HG03575 (cell line): ENCODE results near the gene ABHD6.
"Not testable (repeated sequence)": the region's sequence is repeated elsewhere in the genome, so short reads cannot be mapped to it uniquely, and the experiment has no call there.

ENCODE experiments used
- ATAC-seq: cut with Tn5 transposase; IDR thresholded peaks from one replicate; pipeline ENCODE4 v1.9.1; 2021; ENCODE audit not compliant: unreplicated experiment, insufficient number of reproducible peaks, low FRiP score; ENCODE audit errors: extremely low read depth

Gene ABHD6

DNA sequence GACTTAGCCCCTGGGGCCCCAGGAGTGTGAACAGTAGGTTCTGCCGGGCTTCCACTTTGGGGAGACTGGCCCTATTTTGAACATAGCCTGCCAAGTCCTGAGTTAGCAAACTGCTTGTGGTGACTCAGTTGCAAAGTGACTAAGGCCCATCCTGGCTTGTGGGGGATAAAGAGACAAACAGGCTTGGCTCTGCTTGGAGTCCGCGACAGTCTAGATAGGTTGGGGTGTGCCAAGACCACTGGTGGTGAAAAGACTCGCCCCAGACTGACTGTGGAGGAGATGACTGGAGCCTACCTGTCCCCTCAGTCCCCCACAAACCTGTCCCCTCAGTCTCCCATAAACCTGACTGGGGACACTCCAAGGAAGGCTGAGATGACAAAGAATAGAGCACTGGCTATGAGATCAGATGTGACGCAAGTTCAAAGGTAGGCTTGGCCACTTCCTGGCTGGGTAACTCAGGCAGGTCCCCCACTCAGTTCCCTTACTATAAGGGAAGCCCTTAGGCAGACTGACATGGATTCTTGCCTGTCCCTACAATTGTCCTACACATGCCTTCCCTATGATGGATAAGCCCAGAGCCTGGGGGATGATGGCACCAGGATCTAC lies 31.1 kb upstream of the ABHD6 start:
- no peak for ATAC-seq

DNA sequence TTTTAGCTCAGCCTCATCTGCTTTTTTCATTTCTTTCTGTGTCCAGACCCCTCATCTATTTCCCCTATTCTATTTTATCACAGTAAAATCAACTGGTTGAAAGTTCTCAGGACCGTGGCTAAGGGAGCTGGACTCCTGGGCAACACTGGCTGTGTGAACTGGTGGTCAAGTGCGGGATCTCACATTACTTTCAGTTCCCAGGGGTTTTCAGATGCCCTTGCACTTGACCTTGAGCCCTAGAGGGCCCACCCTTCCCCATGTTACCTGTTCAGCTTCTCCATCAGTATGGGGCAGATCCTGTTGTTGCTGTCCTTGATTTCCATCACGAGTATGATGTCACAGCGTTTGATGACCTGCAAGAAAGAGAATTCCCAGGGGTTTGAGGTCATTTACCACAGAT lies 29.6 kb upstream of the ABHD6 start:
- no peak for ATAC-seq

DNA sequence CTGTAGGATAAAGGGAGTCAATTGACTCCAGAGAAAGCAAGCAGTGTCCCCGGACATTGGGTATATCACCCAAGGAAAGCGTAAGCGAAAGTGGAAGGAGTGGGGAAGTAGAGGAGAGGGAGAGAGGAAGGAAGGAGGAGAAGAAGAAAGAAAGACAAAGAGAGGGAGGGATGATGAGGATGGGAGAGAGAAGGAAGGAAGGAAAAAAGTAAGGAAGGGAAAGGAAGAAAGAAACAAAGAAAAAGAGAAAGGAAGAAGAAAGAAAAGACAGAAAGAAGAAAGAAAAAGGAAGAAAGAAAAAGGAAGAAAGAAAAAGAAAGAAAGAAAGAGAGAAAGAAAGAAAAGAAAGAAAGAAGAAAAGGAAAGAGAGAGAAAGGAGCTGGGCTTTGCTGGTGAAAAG lies 27.7 kb upstream of the ABHD6 start:
- ATAC-seq, result no peak

DNA sequence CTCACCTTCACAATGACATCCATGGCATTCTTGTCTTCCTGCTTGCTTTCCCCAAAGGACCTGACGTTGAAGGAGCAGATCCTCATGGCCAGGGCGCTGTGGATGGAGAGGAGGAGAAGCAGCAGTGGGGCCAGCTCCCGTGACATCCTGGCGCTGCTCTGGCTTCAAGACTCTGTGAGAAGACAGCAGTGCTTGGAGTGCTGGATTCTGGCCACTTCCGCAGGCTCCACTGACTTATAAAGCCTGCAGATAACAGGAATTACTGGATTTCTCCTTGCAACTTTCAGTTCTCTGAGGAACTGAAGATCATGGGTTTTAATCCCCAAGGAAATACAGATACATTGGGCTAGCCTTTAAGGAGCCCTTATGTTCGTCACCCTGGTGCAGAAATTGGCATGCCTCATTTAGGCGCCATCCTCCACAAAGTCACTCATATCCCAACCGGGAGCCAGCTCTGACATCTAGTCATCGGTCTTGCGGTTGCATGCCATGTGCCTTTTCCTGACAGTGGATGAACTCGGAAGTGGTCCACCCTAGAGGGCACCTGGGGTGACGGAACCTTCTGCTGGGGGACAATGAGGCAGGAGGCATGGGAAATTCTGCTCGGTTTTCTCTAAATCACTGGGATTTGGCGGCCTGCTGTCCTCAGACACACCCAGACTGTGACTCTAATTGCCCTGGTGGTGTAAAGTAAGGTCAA lies 26.7 kb upstream of the ABHD6 start, which contains the start of gene DNASE1L3:
TSS of gene DNASE1L3 (minus strand) at position 212 of the 700 bp plus-strand sequence. CDS start at position 146, 66 bp downstream.
- ATAC-seq, result no peak

DNA sequence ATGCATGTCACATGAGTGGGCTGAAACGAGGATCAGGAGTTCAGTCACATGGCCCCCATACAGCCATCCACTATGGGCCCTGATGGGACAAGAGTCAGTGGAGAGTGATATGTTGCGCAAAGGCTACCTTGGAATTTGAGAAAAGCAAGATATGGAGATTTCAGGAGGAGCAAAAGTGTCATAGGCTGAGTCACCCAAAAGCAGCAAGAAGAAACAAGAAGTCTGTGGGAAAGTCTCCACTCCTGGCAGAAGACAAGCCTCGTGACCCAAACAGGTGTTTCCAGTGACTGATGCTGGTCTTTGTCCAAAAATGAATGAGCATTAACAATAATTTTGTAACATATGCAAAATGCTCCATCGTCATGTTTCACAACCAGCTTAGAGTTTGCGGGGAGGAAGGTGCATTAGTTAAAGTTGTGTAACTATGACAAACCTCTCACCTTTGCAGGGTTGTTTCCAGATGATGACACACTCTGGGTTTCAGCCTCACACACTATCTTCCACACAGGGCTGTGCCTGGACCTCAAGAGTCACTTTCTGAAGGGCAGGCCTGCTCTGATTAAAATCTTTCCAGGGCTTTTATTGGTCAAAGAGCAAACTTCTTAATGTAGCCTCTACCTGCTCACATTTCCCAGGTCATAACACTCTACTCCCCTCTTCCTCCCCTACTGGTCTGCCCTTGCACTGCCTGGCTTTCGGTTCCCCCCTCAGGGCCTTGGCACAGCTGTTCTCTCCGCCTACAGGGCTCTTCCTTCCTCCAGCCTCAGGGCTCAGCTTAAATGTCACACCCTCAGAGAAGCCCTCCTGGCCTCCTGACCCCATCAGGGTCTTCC lies 22.9 kb upstream of the ABHD6 start:
- ATAC-seq, result peak; percentile 59

DNA sequence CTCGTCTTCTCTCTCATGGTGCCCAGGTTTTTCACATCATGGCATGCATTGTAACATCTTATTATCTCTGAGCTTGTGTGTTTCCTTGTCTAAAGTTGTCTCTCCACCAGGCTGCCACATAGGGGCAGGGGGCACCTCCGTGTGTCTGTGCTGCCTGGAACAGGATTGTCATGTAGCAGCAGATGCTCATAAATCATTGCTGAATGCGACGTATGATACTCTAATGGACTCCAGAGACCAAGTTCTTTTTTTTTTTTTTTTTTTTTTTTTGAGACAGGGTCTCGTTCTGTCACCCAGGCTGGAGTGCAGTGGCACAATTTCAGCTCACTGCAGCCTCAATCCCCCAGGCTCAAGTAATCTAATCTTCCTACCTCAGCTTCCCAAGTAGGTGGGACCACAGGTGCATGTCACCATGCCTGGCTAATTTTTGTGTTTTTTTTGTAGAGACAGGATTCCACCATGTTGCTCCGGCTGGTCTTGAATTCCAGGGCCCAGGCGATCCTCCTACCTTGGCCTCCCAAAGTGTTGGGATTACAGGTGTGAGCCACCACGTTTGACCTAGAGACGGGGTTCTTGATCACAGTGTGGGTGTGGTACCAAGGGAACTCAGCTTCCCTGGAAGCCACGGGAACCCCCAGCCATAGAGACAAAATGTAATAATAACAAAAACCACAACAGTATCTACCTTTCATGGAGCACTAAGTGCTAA lies 22.1 kb upstream of the ABHD6 start:
- ATAC-seq, result no peak

DNA sequence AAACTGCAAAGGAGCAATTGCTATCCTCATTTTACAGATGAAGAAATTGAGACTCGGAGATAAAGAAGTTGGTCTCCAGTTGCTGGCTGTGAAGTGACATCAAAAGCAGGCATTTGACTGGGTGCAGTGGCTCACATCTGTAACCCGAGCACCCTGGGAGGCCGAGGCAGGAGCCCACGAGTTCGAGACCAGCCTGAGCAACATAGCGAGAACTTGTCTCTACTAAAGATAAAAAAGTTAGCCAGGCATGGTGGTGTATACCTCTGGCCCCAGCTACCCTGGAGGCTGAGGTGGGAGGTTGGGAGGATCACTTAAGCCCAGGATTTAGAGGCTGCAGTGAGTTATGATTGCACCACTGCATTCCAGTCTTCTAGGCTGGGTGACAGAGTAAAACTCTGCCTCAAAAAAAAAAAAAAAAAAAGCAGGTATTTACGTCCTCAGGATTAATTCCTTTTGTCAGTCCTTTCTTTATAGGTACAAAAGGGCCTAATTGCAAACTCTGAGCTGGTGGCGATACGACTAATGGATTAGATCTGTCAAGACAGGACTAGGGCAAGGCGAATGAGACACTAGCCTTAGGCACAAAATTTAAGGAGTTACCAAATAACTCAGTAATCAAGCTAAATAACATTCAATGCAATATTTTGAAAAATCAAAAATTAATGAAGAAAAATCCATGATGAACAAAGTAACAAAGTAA lies 20.9 kb upstream of the ABHD6 start:
- no peak for ATAC-seq

DNA sequence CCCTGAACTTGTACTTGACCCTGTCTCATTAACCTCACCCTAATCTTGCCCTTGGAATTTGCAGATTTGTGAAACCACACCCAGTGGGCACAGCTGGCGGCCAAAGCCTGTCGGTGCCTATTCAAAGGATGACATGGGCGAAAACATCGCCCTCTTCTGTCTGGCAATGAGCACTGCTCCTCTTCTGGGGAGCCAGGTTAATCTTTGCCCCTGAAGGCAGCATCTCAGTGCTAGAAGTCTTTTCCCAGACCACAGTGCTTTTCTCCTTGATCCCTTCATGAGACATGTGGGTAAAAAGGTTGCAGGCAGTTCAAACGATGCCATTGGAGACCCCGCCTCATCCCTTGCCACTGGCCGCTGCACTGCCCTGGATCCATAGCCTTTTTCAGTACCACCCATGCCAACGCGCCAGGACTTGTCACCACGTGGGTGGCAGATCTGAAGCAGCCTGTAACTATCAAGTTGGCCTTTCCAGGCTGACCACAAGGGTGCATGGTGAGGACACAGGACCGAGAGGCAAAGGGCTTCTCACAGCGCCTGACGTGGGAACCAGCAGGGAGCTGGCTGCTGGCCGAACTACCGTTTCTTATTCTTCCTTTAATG lies 20.3 kb upstream of the ABHD6 start:
- no peak for ATAC-seq

DNA sequence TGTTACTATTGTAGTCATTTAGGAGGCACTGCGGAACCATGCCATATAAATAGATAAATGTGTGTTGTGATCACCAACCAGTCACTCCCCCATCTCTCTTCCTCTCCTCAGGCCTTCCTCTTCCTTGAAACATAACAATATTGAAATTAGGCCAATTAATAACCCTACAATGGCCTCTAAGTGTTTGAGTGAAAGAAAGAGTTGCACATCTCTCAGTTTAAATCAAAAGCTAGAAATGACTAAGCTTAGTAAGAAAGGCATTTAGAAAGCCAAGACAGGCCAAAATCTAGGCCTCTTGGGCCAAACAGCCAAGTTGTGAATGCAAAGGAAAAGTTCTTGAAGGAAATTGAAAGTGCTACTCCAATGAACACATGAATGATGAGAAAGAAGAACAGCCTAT lies 18.7 kb upstream of the ABHD6 start:
- ATAC-seq, result no peak

DNA sequence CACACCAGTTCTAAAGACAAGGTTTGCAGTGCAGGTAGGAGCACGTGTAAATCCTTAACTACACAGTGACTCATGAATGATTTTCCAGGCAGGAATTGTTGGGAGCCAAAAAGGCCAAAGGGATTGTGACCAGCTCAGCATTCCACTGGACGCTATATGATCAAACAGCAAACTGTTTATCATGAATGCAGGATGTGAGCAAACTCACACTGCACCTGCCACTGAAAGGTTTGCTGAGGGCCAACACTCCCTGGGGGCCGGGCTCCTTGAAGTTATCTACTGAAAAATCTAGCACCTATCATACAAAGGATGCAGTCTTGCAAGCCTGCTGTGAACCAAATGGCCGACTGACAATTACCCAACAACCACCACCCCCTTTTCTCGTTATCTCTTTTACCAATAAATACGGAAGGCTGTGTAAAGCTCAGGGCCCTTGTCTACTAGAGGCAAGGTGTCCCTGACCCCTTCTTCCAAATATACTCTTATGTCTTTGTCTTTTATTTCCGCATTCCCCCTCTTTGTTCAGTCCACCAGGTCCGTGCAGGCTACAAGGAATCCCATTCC lies 15.3 kb upstream of the ABHD6 start:
- no peak for ATAC-seq

DNA sequence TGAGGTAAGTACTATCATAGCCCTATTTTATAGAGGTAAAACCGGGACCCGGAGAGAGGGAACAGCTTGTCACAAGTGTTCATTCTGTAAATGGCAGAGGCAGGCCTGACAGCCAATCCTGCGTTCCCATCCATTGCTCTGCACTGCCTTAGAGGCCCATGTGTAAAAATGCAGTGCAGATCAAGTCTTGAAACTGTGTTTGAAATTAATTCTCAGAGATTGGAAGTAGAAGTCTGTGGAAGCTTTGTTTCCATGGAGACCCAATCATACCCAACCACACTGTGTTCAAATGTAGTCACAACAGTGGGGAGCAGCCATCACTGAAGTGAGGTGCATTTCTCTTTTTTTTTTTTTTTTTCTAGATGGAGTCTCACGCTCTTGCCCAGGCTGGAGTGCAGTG lies 13.7 kb upstream of the ABHD6 start:
- no peak for ATAC-seq

DNA sequence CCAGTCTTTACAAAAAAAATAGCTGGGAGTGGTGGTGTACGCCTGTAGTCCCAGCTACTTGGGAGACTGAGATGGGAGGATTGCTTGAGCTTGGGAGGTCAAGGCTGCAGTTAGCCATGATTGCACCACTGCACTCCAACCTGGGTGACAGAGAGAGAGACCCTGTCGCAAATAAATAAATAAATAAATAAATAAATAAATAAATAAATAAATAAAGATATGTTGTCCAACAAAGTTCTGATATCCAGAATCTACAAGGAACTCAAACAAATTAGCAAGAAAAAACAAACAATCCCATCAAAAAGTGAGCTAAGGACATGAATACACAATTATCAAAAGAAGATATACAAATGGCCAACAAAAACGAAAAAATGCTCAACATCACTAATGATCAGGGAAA lies 9.7 kb upstream of the ABHD6 start:
- not testable (repeated sequence) for ATAC-seq

DNA sequence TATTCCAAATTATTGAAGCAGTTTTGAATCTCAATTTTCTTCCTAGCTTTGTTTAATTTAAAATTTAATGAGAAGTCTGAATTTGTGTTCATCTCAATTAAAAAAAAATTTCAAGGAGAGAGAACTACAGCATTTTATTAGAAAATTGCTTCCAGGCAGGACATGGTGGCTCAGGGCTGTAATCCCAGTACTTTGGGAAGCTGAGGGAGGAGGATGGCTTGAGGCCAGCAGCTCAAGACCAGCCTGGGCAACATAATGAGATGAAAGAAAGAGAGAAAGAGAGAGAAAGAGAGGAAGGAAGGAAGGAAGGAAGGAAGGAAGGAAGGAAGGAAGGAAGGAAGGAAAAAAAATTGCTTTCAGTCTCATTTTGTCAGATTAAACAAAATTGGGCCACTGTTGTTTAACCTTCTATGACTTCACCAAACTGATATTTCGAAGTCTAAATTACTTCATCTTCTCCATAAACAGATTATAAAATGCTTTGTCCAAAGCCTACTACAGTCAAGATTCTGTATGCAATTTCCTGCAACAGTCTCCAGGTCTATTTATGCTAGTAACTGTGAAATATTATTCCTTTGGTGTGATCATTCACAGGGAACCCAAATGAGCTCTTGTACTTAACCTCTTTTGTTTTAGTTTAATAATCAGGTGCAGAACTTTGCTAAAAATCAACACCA lies 6.6 kb upstream of the ABHD6 start:
- no peak for ATAC-seq

DNA sequence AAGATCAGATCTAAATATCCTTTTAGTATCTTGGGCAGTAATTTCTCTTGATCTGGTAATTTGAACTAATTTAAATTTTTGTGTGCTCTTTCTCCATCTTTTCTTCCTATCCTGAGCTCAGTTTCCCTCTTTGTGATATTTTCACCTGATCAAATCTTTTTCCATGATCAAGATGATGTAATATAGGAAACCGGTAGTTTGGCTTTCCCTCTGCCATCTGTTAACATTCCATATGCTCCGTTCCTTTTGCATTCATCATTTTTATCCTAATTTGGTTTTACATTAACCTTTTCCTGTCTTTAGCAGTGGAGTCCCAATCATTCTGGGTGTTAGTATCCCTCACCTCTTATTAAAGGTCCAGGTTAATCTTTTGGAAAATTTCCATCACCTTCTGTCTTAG lies 5.9 kb upstream of the ABHD6 start:
- ATAC-seq, result no peak

DNA sequence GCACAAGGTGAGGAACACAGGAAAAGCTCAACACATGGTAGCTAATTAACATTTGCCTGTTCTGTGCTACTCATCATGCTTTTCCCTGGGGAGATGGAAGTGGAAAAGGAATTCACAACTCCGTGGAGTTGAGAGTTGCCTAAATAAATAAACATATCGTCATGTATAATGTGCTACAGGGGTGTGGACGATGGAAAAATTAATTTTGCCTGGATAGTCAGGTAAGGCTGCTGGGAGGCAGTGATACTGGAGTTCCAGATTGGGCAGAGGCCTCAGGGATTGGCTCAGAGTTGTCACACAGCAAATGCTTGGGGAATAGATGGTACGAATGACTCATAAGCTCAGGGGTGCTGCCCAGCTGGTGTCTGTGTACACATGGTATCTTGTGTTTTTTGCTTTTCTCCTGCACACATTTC lies 3.1 kb upstream of the ABHD6 start:
- ATAC-seq, result no peak

DNA sequence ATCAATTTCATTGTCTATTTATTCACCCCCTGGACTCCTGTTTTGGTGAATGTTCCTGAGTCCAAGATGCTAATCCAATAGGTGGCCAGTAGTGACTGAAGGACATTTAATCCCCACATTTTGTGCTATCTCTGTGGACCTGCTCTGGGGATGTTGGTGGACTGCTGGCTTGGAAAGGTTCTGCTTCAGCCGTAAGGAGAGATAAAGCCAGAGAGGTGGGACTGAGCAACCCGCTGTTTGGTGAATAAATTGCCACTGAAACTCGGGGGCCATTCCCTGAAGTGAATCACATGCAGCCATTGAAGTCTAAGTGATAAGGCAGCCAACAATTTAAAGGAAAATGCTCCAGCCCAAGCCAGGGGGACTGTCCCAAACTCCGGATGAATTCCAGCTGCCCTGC lies 1.6 kb upstream of the ABHD6 start:
- ATAC-seq, result no peak

DNA sequence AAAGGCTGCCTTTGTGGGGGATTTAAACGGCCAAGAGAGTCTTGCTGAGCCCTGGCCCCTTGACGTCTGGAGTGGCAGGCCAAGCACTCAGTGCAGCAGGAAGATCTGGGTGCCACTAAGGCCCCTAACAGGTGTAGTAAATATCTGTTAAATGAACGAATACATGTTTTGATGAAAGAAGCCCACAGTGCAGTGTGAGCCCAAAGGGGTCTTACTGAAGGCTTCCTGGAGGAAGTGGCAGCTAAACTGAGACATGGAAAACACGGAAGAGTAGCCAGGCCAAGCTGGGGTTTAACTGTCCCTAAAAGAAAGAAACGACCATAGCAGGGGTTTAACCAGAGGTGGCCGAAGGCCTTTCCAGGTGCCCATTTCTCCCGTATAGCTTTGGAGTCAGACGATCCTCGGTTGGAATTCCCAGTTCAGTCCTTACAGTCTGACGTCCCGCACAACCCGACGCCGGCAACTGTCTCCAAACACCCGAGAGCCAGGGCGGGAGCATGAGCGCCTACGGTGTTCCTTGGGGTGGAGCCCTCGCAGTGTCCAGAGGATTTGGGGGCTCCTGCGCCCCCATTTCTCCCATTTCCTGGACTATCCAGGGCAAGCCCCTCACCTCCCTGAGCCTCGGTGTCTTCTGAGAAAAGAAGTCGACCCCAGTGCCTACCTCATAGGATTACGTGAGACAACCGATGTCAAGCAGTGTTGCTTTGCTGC lies 910 bp upstream of the ABHD6 start:
- ATAC-seq, result no peak
